Measurements from ENCODE around the gene CTCFL.

Gene CTCFL

GRCh38 chr20:57460781-57461465 is 64.0 kb downstream of the CTCFL start:
- DNase-seq: no peak

- DNase-seq: no peak
Observed at GRCh38 chr20:57459897-57460296, 65.0 kb downstream of the CTCFL start.

GRCh38 chr20:57459278-57459677 is 65.7 kb downstream of the CTCFL start:
- no peak for DNase-seq

- DNase-seq: no peak
Observed at GRCh38 chr20:57458400-57459160, 66.4 kb downstream of the CTCFL start.

GRCh38 chr20:57457243-57458095 is 67.5 kb downstream of the CTCFL start:
- no peak for DNase-seq

GRCh38 chr20:57456116-57456515 is 68.8 kb downstream of the CTCFL start:
- no peak for DNase-seq

- DNase-seq: no peak
Observed at GRCh38 chr20:57455386-57455785, 69.6 kb downstream of the CTCFL start.

- no peak for DNase-seq
Observed at GRCh38 chr20:57451795-57452661, 72.9 kb downstream of the CTCFL start.

- no peak for DNase-seq
Observed at GRCh38 chr20:57451431-57451794, 73.5 kb downstream of the CTCFL start.

- no peak for DNase-seq
Observed at GRCh38 chr20:57450931-57451330, 74.0 kb downstream of the CTCFL start.

GRCh38 chr20:57450419-57450818 is 74.5 kb downstream of the CTCFL start:
- no peak for DNase-seq

GRCh38 chr20:57449398-57450354 is 75.3 kb downstream of the CTCFL start:
- no peak for DNase-seq

- DNase-seq: no peak
Observed at GRCh38 chr20:57448764-57449354, 76.1 kb downstream of the CTCFL start.
